Neural cell (in vitro differentiated cells): ENCODE measurements around the gene TSACC. TPM values are rescaled to one million over a fixed set of nuclear protein-coding genes. Genes with fewer than 3 reads are reported as not detected.
"Not testable (repeated sequence)": the region's sequence is repeated elsewhere in the genome, so short reads cannot be mapped to it uniquely, and the experiment has no call there.

Source experiments
- H2AFZ ChIP-seq: fragments of 200-600, 300-800 bp; sonication (generic), shearing (Covaris generic); 2 replicates; pipeline ENCODE4 v1.6.0; 2014; ENCODE audit warnings: low read depth, mild to moderate bottlenecking, antibody characterized with exemption, low read length, moderate library complexity
- H3F3A ChIP-seq: fragments of 200-600 bp; shearing (Covaris generic); 2 replicates; pipeline ENCODE4 v1.6.1; 2016; ENCODE audit warnings: mild to moderate bottlenecking, moderate library complexity, mixed read lengths, antibody characterized with exemption, low read length; ENCODE audit not compliant: insufficient read depth, poor library complexity, severe bottlenecking
- H3K27ac ChIP-seq: fragments of 200-600, 300-800 bp; sonication (generic), shearing (Covaris generic); 2 replicates; pipeline ENCODE4 v1.5.1; 2014; ENCODE audit warnings: mild to moderate bottlenecking, low read length, moderate library complexity
- H3K27me3 ChIP-seq: fragments of 300-800, 200-600 bp; sonication (generic), shearing (Covaris generic); 2 replicates; pipeline ENCODE4 v1.6.0; 2014; ENCODE audit warnings: mild to moderate bottlenecking, low read depth, low read length, moderate library complexity; ENCODE audit not compliant: insufficient read depth
- H3K36me3 ChIP-seq: fragments of 300-800, 200-600 bp; sonication (generic), shearing (Covaris generic); 2 replicates; pipeline ENCODE4 v1.5.1; 2014; ENCODE audit warnings: mild to moderate bottlenecking, antibody characterized with exemption, low read length, moderate library complexity; ENCODE audit not compliant: insufficient read depth
- H3K4me2 ChIP-seq: fragments of 300-800, 200-600 bp; sonication (generic), shearing (Covaris generic); 2 replicates; pipeline ENCODE4 v1.6.0; 2014; ENCODE audit warnings: mild to moderate bottlenecking, low read length
- H3K4me3 ChIP-seq: fragments of 300-800, 200-600 bp; sonication (generic), shearing (Covaris generic); 2 replicates; pipeline ENCODE4 v1.5.1; 2014; ENCODE audit warnings: mild to moderate bottlenecking, low read length, moderate library complexity
- H3K79me2 ChIP-seq: fragments of 200-600 bp; shearing (Covaris generic); replicated peaks from 2 replicates; pipeline ENCODE4 v1.6.0; 2014; ENCODE audit warnings: mild to moderate bottlenecking, low read length, moderate library complexity; ENCODE audit not compliant: insufficient read depth
- H3K9ac ChIP-seq: fragments of 300-800, 200-600 bp; sonication (generic), shearing (Covaris generic); 2 replicates; pipeline ENCODE4 v1.6.1; 2016; ENCODE audit warnings: mild to moderate bottlenecking, low read length, mixed read lengths
- H3K9me2 ChIP-seq: fragments of 200-600 bp; shearing (Covaris generic); 2 replicates; pipeline ENCODE4 v1.6.1; 2016; ENCODE audit warnings: mild to moderate bottlenecking, low read length, mixed read lengths; ENCODE audit not compliant: insufficient read depth
- H3K9me3 ChIP-seq: fragments of 200-600, 300-800 bp; sonication (generic), shearing (Covaris generic); 2 replicates; pipeline ENCODE4 v1.6.1; 2016; ENCODE audit warnings: mild to moderate bottlenecking, mixed run types, low read length, moderate library complexity, mixed read lengths
- H4K20me1 ChIP-seq: fragments of 200-600 bp; shearing (Covaris generic); 2 replicates; pipeline ENCODE4 v1.6.1; 2016; ENCODE audit warnings: mild to moderate bottlenecking, mixed run types; ENCODE audit not compliant: insufficient read depth
- EP300 ChIP-seq: fragments of 450-650 bp; conservative IDR thresholded peaks from 2 replicates; pipeline ENCODE4 v1.6.1; 2014; ENCODE audit warnings: antibody characterized with exemption, mild to moderate bottlenecking, moderate library complexity; ENCODE audit not compliant: poor library complexity, severe bottlenecking
- EZH2 ChIP-seq: fragments of 200-600, 300-800 bp; shearing (Covaris generic), sonication (generic); IDR thresholded peaks from 2 replicates; pipeline ENCODE4 v1.6.1; 2014; ENCODE audit warnings: antibody characterized with exemption, low read length, borderline replicate concordance, mild to moderate bottlenecking; ENCODE audit not compliant: insufficient read depth, poor library complexity, severe bottlenecking
- MXI1 ChIP-seq: fragments of 450-650 bp; conservative IDR thresholded peaks from 2 replicates; pipeline ENCODE4 v1.6.1; 2014; ENCODE audit warnings: antibody characterized with exemption, mild to moderate bottlenecking; ENCODE audit not compliant: poor library complexity, severe bottlenecking
- POLR2AphosphoS5 ChIP-seq: IDR thresholded peaks from 2 replicates; pipeline ENCODE4 v1.6.1; 2012
- RAD21 ChIP-seq: fragments of 450-650 bp; conservative IDR thresholded peaks from 2 replicates; pipeline ENCODE4 v1.6.1; 2014; ENCODE audit warnings: antibody characterized with exemption, mild to moderate bottlenecking, moderate library complexity
- SMC3 ChIP-seq: fragments of 450-650 bp; conservative IDR thresholded peaks from 2 replicates; pipeline ENCODE4 v1.6.1; 2014; ENCODE audit warnings: antibody characterized with exemption, mild to moderate bottlenecking, moderate library complexity; ENCODE audit not compliant: poor library complexity
- TAF1 ChIP-seq: IDR thresholded peaks from 2 replicates; pipeline ENCODE4 v1.6.1; 2012; ENCODE audit warnings: low read depth
- polyA plus RNA-seq: library from polyadenylated mRNA; depleted of rRNA; stranded (reverse); fragments of >200 nt; gene quantifications from 2 replicates; pipeline ENCODE4 v1.2.3, GENCODE V29; 2014
- TF ChIP-seq, protein P1 (sequence below): fragments of 450-650 bp; IDR thresholded peaks from 2 replicates; pipeline ENCODE4 v1.5.1; 2014; ENCODE audit warnings: antibody characterized with exemption, mild to moderate bottlenecking, moderate library complexity; ENCODE audit not compliant: poor library complexity, severe bottlenecking
- TF ChIP-seq, protein P2 (sequence below): IDR thresholded peaks from 2 replicates; pipeline ENCODE4 v1.6.1; 2012; ENCODE audit warnings: borderline replicate concordance

Gene TSACC
- polyA plus RNA-seq, 1 donor from 2014 or later = not detected

DNA sequence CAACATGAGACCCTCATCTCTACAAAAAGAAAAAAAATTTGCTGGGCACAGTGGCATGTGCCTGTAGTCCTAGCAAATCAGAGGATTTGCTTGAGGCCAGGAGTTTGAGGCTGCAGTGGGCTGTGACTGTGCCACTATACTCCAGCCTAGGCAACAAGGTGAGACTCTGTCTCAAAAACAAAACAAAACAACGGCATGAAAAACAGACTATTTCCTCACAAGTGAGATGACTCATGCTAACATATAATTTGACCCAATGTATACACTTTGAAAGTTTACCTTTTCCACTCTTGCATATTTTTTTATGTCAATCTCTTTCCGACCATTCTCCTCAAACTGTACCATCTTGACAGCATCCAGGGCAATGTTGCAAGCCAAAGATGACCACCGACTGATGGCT lies 17.8 kb upstream of the TSACC start:
- no peak overlapping the region for H3K4me3 ChIP-seq
- H2AFZ ChIP-seq = no peak overlapping the region
- H3K9ac ChIP-seq = no peak overlapping the region
- H3K27me3 ChIP-seq = no peaks in the 10 kb centered on the region
- no peak overlapping the region for H3K4me2 ChIP-seq
- H3K27ac ChIP-seq = no peak overlapping the region
- no peaks in the 10 kb centered on the region for H3K9me3 ChIP-seq
- TF ChIP-seq EP300 (no peak), POLR2AphosphoS5 (no peak), EZH2 (no peak), TAF1 (no peak), RAD21 (no peak), MXI1 (no peak), SMC3 (no peak)
- TF ChIP-seq, protein P1, sequence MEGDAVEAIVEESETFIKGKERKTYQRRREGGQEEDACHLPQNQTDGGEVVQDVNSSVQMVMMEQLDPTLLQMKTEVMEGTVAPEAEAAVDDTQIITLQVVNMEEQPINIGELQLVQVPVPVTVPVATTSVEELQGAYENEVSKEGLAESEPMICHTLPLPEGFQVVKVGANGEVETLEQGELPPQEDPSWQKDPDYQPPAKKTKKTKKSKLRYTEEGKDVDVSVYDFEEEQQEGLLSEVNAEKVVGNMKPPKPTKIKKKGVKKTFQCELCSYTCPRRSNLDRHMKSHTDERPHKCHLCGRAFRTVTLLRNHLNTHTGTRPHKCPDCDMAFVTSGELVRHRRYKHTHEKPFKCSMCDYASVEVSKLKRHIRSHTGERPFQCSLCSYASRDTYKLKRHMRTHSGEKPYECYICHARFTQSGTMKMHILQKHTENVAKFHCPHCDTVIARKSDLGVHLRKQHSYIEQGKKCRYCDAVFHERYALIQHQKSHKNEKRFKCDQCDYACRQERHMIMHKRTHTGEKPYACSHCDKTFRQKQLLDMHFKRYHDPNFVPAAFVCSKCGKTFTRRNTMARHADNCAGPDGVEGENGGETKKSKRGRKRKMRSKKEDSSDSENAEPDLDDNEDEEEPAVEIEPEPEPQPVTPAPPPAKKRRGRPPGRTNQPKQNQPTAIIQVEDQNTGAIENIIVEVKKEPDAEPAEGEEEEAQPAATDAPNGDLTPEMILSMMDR = no peak
- TF ChIP-seq, protein P2, sequence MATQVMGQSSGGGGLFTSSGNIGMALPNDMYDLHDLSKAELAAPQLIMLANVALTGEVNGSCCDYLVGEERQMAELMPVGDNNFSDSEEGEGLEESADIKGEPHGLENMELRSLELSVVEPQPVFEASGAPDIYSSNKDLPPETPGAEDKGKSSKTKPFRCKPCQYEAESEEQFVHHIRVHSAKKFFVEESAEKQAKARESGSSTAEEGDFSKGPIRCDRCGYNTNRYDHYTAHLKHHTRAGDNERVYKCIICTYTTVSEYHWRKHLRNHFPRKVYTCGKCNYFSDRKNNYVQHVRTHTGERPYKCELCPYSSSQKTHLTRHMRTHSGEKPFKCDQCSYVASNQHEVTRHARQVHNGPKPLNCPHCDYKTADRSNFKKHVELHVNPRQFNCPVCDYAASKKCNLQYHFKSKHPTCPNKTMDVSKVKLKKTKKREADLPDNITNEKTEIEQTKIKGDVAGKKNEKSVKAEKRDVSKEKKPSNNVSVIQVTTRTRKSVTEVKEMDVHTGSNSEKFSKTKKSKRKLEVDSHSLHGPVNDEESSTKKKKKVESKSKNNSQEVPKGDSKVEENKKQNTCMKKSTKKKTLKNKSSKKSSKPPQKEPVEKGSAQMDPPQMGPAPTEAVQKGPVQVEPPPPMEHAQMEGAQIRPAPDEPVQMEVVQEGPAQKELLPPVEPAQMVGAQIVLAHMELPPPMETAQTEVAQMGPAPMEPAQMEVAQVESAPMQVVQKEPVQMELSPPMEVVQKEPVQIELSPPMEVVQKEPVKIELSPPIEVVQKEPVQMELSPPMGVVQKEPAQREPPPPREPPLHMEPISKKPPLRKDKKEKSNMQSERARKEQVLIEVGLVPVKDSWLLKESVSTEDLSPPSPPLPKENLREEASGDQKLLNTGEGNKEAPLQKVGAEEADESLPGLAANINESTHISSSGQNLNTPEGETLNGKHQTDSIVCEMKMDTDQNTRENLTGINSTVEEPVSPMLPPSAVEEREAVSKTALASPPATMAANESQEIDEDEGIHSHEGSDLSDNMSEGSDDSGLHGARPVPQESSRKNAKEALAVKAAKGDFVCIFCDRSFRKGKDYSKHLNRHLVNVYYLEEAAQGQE = no peak
- no peaks in the 10 kb centered on the region for H3F3A ChIP-seq
- no peaks in the 10 kb centered on the region for H3K9me2 ChIP-seq
- H3K36me3 ChIP-seq = peaks cover 11% of the 10 kb centered on the region
- no peaks in the 10 kb centered on the region for H3K79me2 ChIP-seq
- H4K20me1 ChIP-seq = no peaks in the 10 kb centered on the region

DNA sequence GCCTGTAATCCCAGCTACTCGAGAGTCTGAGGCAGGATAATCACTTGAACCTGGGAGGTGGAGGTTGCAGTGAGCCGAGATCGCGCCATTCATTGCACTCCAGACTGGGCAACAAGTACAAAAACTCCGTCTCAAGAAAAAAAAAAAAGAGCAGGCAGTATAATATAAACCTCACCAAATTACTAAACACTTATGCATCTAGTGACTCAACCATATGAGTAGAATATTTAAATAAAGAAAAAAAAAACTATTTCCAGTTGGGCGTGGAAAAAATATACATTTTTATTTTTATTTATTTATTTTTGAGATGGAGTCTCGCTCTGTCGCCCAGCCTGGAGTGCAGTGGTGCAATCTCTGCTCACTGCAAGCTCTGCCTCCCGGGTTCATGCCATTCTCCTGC lies 15.1 kb upstream of the TSACC start:
- H3K27ac ChIP-seq, H3K9me3 ChIP-seq, H2AFZ ChIP-seq, H3K4me2 ChIP-seq, H3K9me2 ChIP-seq, H3K4me3 ChIP-seq, H3K36me3 ChIP-seq, H3K9ac ChIP-seq, H3K27me3 ChIP-seq, H3K79me2 ChIP-seq, H3F3A ChIP-seq, H4K20me1 ChIP-seq: not testable (repeated sequence)

DNA sequence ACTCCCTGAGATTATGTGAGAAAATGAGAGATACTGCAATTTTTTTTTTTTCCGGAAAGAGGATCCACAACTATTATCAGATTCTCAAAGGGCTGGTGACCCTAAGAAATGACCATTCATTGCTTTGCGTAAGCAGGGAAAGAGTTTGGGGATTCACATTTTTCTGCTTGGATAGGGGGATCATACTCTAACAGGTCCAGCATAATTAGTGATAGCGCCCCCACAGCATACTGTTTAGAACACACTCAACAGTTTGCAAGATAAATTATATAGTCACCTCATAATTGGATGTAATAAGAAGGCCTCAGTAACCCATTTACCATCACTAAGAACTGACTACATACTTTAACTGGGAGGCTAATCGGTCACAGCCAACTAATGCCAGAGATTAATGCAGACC lies 2.1 kb upstream of the TSACC start:
- H3K4me3 ChIP-seq = peak overlapping the region; percentile 82
- peak overlapping the region; percentile 53 for H3K4me2 ChIP-seq
- H3K36me3 ChIP-seq = peaks cover 20% of the 10 kb centered on the region
- H3K9me2 ChIP-seq = no peaks in the 10 kb centered on the region
- no peaks in the 10 kb centered on the region for H3F3A ChIP-seq
- no peak overlapping the region for H3K9ac ChIP-seq
- H2AFZ ChIP-seq = no peak overlapping the region
- no peak for TF ChIP-seq TAF1
- TF ChIP-seq POLR2AphosphoS5 = no peak
- TF ChIP-seq EZH2 = no peak
- TF ChIP-seq, protein P2 = no peak
- no peak for TF ChIP-seq MXI1
- no peak for TF ChIP-seq SMC3
- TF ChIP-seq, protein P1 = no peak
- no peak for TF ChIP-seq RAD21
- no peak for TF ChIP-seq EP300
- no peaks in the 10 kb centered on the region for H3K9me3 ChIP-seq
- H4K20me1 ChIP-seq = no peaks in the 10 kb centered on the region
- H3K27me3 ChIP-seq = no peaks in the 10 kb centered on the region
- no peak overlapping the region for H3K27ac ChIP-seq
- H3K79me2 ChIP-seq = peaks cover 29% of the 10 kb centered on the region
